ENCODE data around the gene CRADD. TPM values are rescaled to one million over a fixed set of nuclear protein-coding genes. Genes with fewer than 3 reads are reported as not detected.

Gene CRADD
- polyA plus RNA-seq, 2 donors = 4.2 to 12.0 TPM

GRCh38 chr12:93782853-93783252 is 105.7 kb downstream of the CRADD start:
- H3K4me3 ChIP-seq (ENCODE audit: low read depth in 1 of 2, low read length in 2 of 2) = no peak overlapping the region
- H3K4me1 ChIP-seq (ENCODE audit: control insufficient read depth in 2 of 2, insufficient read depth in 2 of 2, low read length in 1 of 2) = peaks cover 2 to 3% of the 10 kb centered on the region in 2 donors
- H3K36me3 ChIP-seq (ENCODE audit: control insufficient read depth in 2 of 2, insufficient read depth in 2 of 2, low read length in 1 of 2) = no peaks in the 10 kb centered on the region
- H3K27ac ChIP-seq (ENCODE audit: low read depth in 2 of 2, low read length in 1 of 2) = no peak overlapping the region
- no peaks in the 10 kb centered on the region for H3K27me3 ChIP-seq (ENCODE audit: control insufficient read depth in 1 of 2, insufficient read depth in 2 of 2, low read length in 2 of 2)
- H3K9me3 ChIP-seq (ENCODE audit: control insufficient read depth in 2 of 2, insufficient read depth in 1 of 2, low read depth in 1 of 2, low read length in 1 of 2) = no peaks in the 10 kb centered on the region
- WGBS, 2 donors = 93 to 95% methylated on average over 1 of the region's 1 CpG

GRCh38 chr12:93783832-93784231 is 106.7 kb downstream of the CRADD start:
- no peak overlapping the region for H3K4me3 ChIP-seq (ENCODE audit: low read depth in 1 of 2, low read length in 2 of 2)
- H3K4me1 ChIP-seq (ENCODE audit: control insufficient read depth in 2 of 2, insufficient read depth in 2 of 2, low read length in 1 of 2) = peaks cover 2 to 3% of the 10 kb centered on the region in 2 donors
- H3K27me3 ChIP-seq (ENCODE audit: control insufficient read depth in 1 of 2, insufficient read depth in 2 of 2, low read length in 2 of 2) = no peaks in the 10 kb centered on the region
- peak overlapping the region; percentile 42 to 83 for H3K27ac ChIP-seq (ENCODE audit: low read depth in 2 of 2, low read length in 1 of 2)
- no peaks in the 10 kb centered on the region for H3K9me3 ChIP-seq (ENCODE audit: control insufficient read depth in 2 of 2, insufficient read depth in 1 of 2, low read depth in 1 of 2, low read length in 1 of 2)
- no peaks in the 10 kb centered on the region for H3K36me3 ChIP-seq (ENCODE audit: control insufficient read depth in 2 of 2, insufficient read depth in 2 of 2, low read length in 1 of 2)
- 69 to 73% methylated on average over 9 of the region's 9 CpGs for WGBS, 2 donors

- no peaks in the 10 kb centered on the region for H3K36me3 ChIP-seq (ENCODE audit: control insufficient read depth in 2 of 2, insufficient read depth in 2 of 2, low read length in 1 of 2)
- no peak overlapping the region for H3K4me3 ChIP-seq (ENCODE audit: low read depth in 1 of 2, low read length in 2 of 2)
- no peaks in the 10 kb centered on the region for H3K27me3 ChIP-seq (ENCODE audit: control insufficient read depth in 1 of 2, insufficient read depth in 2 of 2, low read length in 2 of 2)
- H3K27ac ChIP-seq (ENCODE audit: low read depth in 2 of 2, low read length in 1 of 2) = peak overlapping the region; percentile 71 to 83
- 38% methylated on average over 9 of the region's 9 CpGs for WGBS, 2 donors
- H3K4me1 ChIP-seq (ENCODE audit: control insufficient read depth in 2 of 2, insufficient read depth in 2 of 2, low read length in 1 of 2) = peaks cover 2 to 3% of the 10 kb centered on the region in 2 donors
- no peaks in the 10 kb centered on the region for H3K9me3 ChIP-seq (ENCODE audit: control insufficient read depth in 2 of 2, insufficient read depth in 1 of 2, low read depth in 1 of 2, low read length in 1 of 2)
Measured at GRCh38 chr12:93784339-93785086, 107.3 kb downstream of the CRADD start.

- 44 to 56% methylated on average over 8 of the region's 8 CpGs for WGBS, 2 donors
- Histone ChIP-seq H3K27ac (ENCODE audit: low read depth in 2 of 2, low read length in 1 of 2) (peak overlapping the region; percentile 9 to 18), H3K4me1 (ENCODE audit: control insufficient read depth in 2 of 2, insufficient read depth in 2 of 2, low read length in 1 of 2) (peaks cover 2 to 3% of the 10 kb centered on the region in 2 donors), H3K4me3 (ENCODE audit: low read depth in 1 of 2, low read length in 2 of 2) (no peak overlapping the region), H3K36me3 (ENCODE audit: control insufficient read depth in 2 of 2, insufficient read depth in 2 of 2, low read length in 1 of 2) (no peaks in the 10 kb centered on the region), H3K9me3 (ENCODE audit: control insufficient read depth in 2 of 2, insufficient read depth in 1 of 2, low read depth in 1 of 2, low read length in 1 of 2) (no peaks in the 10 kb centered on the region), H3K27me3 (ENCODE audit: control insufficient read depth in 1 of 2, insufficient read depth in 2 of 2, low read length in 2 of 2) (no peaks in the 10 kb centered on the region)
Measured at GRCh38 chr12:93785249-93786010, 108.3 kb downstream of the CRADD start.

- Histone ChIP-seq H3K4me1 (ENCODE audit: control insufficient read depth in 2 of 2, insufficient read depth in 2 of 2, low read length in 1 of 2) (peaks cover 2 to 3% of the 10 kb centered on the region in 2 donors), H3K27ac (ENCODE audit: low read depth in 2 of 2, low read length in 1 of 2) (no peak overlapping the region), H3K27me3 (ENCODE audit: control insufficient read depth in 1 of 2, insufficient read depth in 2 of 2, low read length in 2 of 2) (no peaks in the 10 kb centered on the region), H3K36me3 (ENCODE audit: control insufficient read depth in 2 of 2, insufficient read depth in 2 of 2, low read length in 1 of 2) (no peaks in the 10 kb centered on the region), H3K9me3 (ENCODE audit: control insufficient read depth in 2 of 2, insufficient read depth in 1 of 2, low read depth in 1 of 2, low read length in 1 of 2) (no peaks in the 10 kb centered on the region), H3K4me3 (ENCODE audit: low read depth in 1 of 2, low read length in 2 of 2) (no peak overlapping the region)
- WGBS, 2 donors = 84 to 89% methylated on average over 4 of the region's 4 CpGs
Measured at GRCh38 chr12:93786656-93787397, 109.7 kb downstream of the CRADD start.

GRCh38 chr12:93788853-93789252 is 111.7 kb downstream of the CRADD start:
- 90 to 95% methylated on average over 3 of the region's 3 CpGs for WGBS, 2 donors
- Histone ChIP-seq H3K4me1 (ENCODE audit: control insufficient read depth in 2 of 2, insufficient read depth in 2 of 2, low read length in 1 of 2) (peaks cover under 1 to 3% of the 10 kb centered on the region in 2 donors), H3K9me3 (ENCODE audit: control insufficient read depth in 2 of 2, insufficient read depth in 1 of 2, low read depth in 1 of 2, low read length in 1 of 2) (no peaks in the 10 kb centered on the region), H3K36me3 (ENCODE audit: control insufficient read depth in 2 of 2, insufficient read depth in 2 of 2, low read length in 1 of 2) (no peaks in the 10 kb centered on the region), H3K27ac (ENCODE audit: low read depth in 2 of 2, low read length in 1 of 2) (no peak overlapping the region), H3K27me3 (ENCODE audit: control insufficient read depth in 1 of 2, insufficient read depth in 2 of 2, low read length in 2 of 2) (no peaks in the 10 kb centered on the region), H3K4me3 (ENCODE audit: low read depth in 1 of 2, low read length in 2 of 2) (no peak overlapping the region)

- no peaks in the 10 kb centered on the region for H3K9me3 ChIP-seq (ENCODE audit: control insufficient read depth in 2 of 2, insufficient read depth in 1 of 2, low read depth in 1 of 2, low read length in 1 of 2)
- no peaks in the 10 kb centered on the region for H3K27me3 ChIP-seq (ENCODE audit: control insufficient read depth in 1 of 2, insufficient read depth in 2 of 2, low read length in 2 of 2)
- 76 to 82% methylated on average over 1 of the region's 1 CpG for WGBS, 2 donors
- no peak overlapping the region for H3K4me3 ChIP-seq (ENCODE audit: low read depth in 1 of 2, low read length in 2 of 2)
- H3K27ac ChIP-seq (ENCODE audit: low read depth in 2 of 2, low read length in 1 of 2) = no peak overlapping the region
- no peaks in the 10 kb centered on the region for H3K4me1 ChIP-seq (ENCODE audit: control insufficient read depth in 2 of 2, insufficient read depth in 2 of 2, low read length in 1 of 2)
- H3K36me3 ChIP-seq (ENCODE audit: control insufficient read depth in 2 of 2, insufficient read depth in 2 of 2, low read length in 1 of 2) = no peaks in the 10 kb centered on the region
Measured at GRCh38 chr12:93789767-93790166, 112.6 kb downstream of the CRADD start.

- no peaks in the 10 kb centered on the region for H3K36me3 ChIP-seq (ENCODE audit: control insufficient read depth in 2 of 2, insufficient read depth in 2 of 2, low read length in 1 of 2)
- no peaks in the 10 kb centered on the region for H3K27me3 ChIP-seq (ENCODE audit: control insufficient read depth in 1 of 2, insufficient read depth in 2 of 2, low read length in 2 of 2)
- H3K9me3 ChIP-seq (ENCODE audit: control insufficient read depth in 2 of 2, insufficient read depth in 1 of 2, low read depth in 1 of 2, low read length in 1 of 2) = no peaks in the 10 kb centered on the region
- H3K4me1 ChIP-seq (ENCODE audit: control insufficient read depth in 2 of 2, insufficient read depth in 2 of 2, low read length in 1 of 2) = no peaks in the 10 kb centered on the region
- H3K4me3 ChIP-seq (ENCODE audit: low read depth in 1 of 2, low read length in 2 of 2) = no peak overlapping the region
- 59 to 66% methylated on average over 5 of the region's 5 CpGs for WGBS, 2 donors
- no peak overlapping the region for H3K27ac ChIP-seq (ENCODE audit: low read depth in 2 of 2, low read length in 1 of 2)
Measured at GRCh38 chr12:93790472-93791152, 113.4 kb downstream of the CRADD start.

- H3K36me3 ChIP-seq (ENCODE audit: control insufficient read depth in 2 of 2, insufficient read depth in 2 of 2, low read length in 1 of 2) = no peaks in the 10 kb centered on the region
- no peaks in the 10 kb centered on the region for H3K27me3 ChIP-seq (ENCODE audit: control insufficient read depth in 1 of 2, insufficient read depth in 2 of 2, low read length in 2 of 2)
- no peak overlapping the region for H3K27ac ChIP-seq (ENCODE audit: low read depth in 2 of 2, low read length in 1 of 2)
- no peak overlapping the region for H3K4me3 ChIP-seq (ENCODE audit: low read depth in 1 of 2, low read length in 2 of 2)
- H3K4me1 ChIP-seq (ENCODE audit: control insufficient read depth in 2 of 2, insufficient read depth in 2 of 2, low read length in 1 of 2) = no peaks in the 10 kb centered on the region
- WGBS, 2 donors = 90 to 91% methylated on average over 3 of the region's 3 CpGs
- no peaks in the 10 kb centered on the region for H3K9me3 ChIP-seq (ENCODE audit: control insufficient read depth in 2 of 2, insufficient read depth in 1 of 2, low read depth in 1 of 2, low read length in 1 of 2)
Measured at GRCh38 chr12:93793007-93793406, 115.8 kb downstream of the CRADD start.

Measured in esophagus (tissue), 2 donors.